Stimulated activated CD4-positive, alpha-beta T cell treated with anti-CD3 and anti-CD28 coated beads, Interleukin-15, amount 100 ng/mL, for 24 hours (primary cell): Measurements from ENCODE around the gene TNFAIP8.
A peak's percentile ranks its signal among the peaks of the same experiment; 100 is the strongest.

Experiments used
- DNase-seq: peaks from one replicate; pipeline ENCODE4 v3.0.0-alpha.2; 2020

The TNFAIP8 gene

GRCh38 chr5:119353213-119353612 lies 2.6 kb upstream of the TNFAIP8 start:
- no peak for DNase-seq

DNA sequence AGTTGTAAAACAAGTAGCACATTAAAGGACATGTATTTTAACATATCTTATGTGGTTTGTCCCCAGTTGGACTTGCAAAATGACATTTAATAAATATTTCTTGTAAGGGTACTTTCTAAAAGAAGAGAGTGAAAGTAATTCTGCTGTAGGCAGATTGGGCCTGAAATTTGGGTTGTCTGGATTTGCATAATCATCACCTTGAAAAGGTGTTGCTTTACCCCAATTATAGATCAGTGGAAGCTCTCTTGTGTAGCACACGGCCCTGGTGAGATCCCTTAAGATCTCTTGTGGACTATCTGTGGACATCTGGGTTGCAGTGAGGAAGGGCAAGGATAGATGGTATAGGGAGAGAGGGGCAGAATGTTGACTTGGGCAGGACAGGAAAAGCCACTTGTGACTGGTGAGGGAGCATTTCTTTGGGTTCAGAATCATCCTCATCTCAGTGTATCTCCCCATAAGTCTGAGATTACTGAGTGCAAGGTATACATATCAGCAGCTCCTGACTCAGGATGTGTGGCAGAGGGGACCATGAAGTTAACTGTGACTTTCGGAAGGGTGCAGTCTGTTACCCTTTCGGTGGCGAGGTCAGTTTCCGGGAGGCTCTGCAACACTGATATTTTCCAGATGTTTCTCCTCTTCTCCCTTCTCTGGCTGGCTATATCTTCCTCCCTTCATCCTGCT lies 2.0 kb upstream of the TNFAIP8 start:
- peak; percentile 61 for DNase-seq

GRCh38 chr5:119354537-119355243 lies 1.1 kb upstream of the TNFAIP8 start:
- no peak for DNase-seq

- peak; percentile 69 for DNase-seq
Observed at GRCh38 chr5:119355244-119355638, 578 bp upstream of the TNFAIP8 start.

DNA sequence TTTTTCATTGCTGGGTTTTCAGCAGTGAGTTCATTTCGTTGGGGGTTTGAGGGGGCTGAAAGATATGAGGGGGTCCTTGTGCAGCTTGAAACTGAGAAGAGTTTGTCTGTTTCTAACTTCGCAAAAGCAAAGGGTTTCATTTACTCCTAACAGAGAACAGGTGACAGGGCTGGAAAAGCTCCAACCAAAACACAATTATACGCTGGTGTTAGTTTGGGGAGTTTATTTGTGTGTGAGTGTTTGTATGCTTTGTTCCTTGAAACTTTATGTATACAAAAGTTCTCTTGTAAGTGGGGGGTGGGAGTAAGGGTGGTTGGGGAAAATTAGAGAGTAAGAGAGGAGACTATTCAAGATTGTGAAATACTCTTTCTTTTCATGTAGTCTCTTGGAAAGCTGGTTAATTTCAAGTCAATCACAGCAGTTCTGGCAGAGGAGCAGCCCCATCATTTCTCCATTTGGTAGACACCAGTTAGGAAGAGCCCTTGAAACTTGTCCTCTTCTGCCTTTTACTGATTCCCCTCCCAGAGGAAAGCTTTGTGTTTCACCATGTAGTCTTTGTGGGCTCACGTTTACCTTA lies 881 bp downstream of the TNFAIP8 start:
- DNase-seq: no peak

DNA sequence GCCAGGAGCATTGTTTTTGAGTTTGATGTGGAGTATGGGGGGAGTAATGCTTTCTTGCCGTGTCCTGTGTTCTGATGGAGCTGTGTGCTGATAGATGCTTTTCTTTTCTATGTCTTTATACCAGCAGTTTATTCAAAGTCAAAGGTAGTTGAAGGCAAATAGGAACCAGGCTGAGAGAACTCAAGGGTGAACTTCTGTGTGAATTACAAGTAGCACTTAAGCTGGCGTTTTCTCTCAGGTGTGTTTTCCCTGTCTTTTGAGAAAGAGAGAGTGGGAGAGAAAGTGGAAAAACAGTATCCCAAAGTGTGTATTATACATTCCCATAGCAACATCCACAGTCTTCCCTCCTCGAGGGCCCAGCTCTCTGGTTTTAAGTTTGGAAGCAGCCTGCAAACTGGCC lies 1.5 kb downstream of the TNFAIP8 start:
- no peak for DNase-seq

- DNase-seq: no peak
Observed at GRCh38 chr5:119357808-119358529, 2.1 kb downstream of the TNFAIP8 start.

DNA sequence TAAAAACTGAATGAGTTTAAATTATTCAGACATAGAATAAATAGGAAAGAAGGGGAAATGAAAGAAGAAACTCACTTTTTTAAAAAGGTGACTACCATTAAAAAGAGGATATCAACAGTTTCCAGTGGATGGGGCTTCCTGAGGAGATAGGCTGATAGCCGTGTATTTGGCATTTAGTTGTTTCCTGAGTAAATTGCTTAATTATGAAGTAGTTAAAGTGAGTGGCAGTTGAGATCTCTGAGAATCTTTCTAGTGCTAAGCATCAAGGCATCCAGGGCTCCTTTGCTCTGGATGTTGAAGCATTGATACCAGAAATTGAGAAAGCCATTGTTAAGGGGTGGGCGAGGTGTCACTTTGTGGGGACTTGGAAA lies 2.7 kb downstream of the TNFAIP8 start:
- DNase-seq: no peak

GRCh38 chr5:119358901-119359603 lies 3.2 kb downstream of the TNFAIP8 start:
- no peak for DNase-seq

DNA sequence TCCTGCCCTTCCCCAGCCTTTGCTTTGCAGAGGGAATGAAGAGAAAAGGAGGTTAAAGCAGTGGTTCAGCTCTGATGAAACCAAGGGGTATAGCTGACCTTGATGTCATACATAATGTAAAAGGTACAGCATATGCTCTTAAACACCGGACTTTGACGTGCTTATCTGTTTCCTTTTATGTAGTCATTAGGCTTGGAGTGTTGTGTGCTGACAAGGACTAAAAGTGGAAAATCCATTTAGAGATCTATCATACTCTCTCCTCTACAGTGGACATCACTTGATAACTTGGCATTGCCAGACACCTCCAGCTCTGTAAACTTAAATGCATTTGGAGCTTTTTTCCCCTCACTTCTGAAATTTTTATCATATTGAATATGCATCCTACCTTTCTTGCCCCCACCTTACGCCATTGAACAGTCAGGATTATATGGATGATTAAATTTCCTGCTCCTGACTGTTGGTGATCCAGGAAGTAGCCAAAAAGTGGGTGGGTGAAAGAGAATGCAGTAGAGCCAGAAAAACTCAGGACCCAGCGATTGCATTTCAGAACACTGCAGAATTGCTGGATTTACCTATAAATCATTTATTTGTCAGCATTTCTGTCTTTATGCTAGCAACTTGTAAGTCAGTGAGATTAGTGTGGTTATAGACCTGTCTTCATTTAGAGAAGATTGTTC lies 4.1 kb downstream of the TNFAIP8 start:
- no peak for DNase-seq

DNA sequence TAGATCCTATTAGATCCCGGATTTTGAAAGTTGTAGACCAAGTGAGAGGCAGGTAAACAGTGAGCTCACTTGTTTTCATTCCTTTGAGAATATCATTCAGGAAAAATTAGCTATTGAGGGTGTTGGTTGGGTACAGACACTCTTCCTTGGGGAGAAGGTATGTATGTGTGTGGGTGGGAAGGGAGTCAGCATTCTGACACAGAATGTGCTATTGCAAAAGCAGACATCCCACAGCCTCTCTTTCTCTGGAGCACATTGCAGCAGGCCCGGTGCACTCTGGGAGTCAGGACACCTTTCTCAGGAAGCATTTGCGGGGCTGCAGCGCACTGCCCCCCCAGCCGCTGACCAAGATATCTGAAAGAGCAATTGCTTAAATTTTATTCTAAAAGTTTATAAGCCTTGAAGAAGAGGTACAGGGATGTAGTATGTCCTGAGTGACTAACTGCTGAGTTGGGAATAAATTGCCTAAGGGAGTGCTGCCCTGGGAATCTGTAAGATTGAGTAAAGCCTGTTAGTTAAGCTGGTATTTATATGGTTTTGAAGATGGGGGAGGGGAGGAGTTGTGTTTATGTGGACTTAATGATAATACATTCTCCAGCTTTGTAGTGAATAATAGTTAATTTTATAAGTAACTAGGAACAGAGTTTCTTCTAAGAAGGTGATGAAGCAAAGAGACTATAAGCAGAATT lies 5.2 kb downstream of the TNFAIP8 start:
- peak; percentile 31 for DNase-seq

GRCh38 chr5:119361594-119362125 lies 5.8 kb downstream of the TNFAIP8 start:
- no peak for DNase-seq

GRCh38 chr5:119362714-119363113 lies 6.9 kb downstream of the TNFAIP8 start:
- DNase-seq: no peak

DNA sequence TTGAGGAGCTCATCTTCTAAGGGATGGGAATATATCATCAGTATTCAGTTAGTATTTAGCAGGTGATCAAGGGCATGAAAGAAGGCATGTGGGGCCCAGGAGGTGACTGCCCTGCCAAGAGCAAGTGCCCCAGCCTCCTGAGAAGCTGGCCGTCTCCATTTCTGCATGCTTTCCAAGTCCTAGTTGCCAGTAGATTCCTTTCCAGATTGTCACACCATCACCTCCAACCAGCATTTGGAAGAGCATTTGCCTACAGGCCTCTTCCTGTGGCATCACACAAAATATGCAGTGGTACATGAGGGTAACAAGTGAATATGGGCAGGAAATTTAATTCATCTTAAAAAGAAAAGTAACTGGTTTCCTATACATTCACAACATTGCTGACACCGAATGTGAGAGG lies 7.5 kb downstream of the TNFAIP8 start:
- DNase-seq: no peak

DNA sequence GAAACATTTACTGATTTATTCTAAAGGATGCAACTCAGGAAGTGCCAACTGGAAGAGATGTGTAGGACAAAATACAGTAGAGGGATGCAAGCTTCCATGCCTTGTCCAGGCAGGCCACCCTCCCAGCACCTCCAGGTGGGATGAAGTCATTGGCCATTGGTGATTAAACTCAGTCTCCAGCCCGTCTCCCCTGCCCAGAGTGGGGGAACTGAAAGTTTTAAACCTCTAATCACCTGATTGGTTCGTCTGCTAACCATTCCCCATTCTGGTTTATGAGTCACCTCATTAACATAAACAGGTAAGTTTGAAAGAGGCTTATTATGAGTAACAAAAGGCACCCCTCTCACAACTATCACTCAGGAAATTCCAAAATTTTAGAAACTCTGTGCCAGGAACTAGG lies 8.1 kb downstream of the TNFAIP8 start:
- peak; percentile 50 for DNase-seq

GRCh38 chr5:119365847-119366539 lies 10.2 kb downstream of the TNFAIP8 start:
- no peak for DNase-seq

- DNase-seq: no peak
Observed at GRCh38 chr5:119366540-119366881, 10.7 kb downstream of the TNFAIP8 start.

GRCh38 chr5:119367502-119368237 lies 11.9 kb downstream of the TNFAIP8 start:
- DNase-seq: no peak

DNA sequence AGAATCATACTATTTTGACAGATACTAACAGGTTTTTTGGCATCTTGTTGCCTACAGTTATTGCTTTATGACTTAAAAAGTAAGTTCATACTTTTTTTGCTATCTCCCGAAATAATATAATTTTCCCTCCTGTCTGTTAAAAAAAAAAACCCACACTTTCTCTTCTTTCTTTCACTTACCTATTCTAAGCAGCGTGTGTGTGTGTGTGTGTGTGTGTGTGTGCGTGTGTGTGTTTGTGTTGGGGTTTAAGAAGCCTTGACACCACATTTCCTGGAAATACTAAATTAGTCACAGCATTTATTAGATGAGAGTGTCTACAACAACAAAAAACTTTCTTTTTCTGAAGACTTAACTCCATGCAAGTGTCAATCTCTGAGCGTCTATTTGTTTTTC lies 12.4 kb downstream of the TNFAIP8 start:
- DNase-seq: peak; percentile 61

DNA sequence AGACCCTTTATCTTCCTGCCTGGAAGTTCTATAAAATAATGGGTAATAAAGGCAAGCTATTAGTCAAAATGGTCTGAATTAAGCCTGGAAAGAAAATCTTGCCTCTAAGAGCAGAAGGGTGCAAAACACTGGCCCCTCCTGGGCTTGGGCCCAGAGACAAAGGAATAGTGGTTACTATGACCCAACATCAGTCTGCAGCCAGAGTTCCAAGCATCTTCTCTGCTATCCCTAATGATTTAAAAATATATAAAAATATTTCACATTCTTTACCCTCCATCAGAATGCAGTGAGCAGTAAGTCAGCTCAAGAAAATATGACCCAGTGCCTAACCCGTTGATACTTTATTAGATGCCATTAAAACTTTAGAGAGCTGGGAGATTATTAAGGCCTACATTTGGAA lies 14.7 kb downstream of the TNFAIP8 start:
- no peak for DNase-seq
